Activated CD4-positive, CD25-positive, alpha-beta regulatory T cell treated with anti-CD3 and anti-CD28 coated beads, Interleukin-2, amount 50 U/mL, for 24 hours (primary cell): Measurements from ENCODE around the gene CORO2A.
A peak's percentile ranks its signal among the peaks of the same experiment; 100 is the strongest.

Experiments
- ATAC-seq, 2 donors: fragments of 150-1000 bp; cut with Tn5 transposase; one replicate each; pipeline ENCODE4 v1.10.0; 2021; ENCODE audit warnings: mild to moderate bottlenecking in 1 of 2, moderate library complexity in 1 of 2

Gene CORO2A

GRCh38 chr9:98219364-98219716 lies 26.9 kb upstream of the CORO2A start:
- ATAC-seq: no peak

- no peak for ATAC-seq
These were observed 26.3 kb upstream of the CORO2A start for GRCh38 chr9:98218562-98219363.

GRCh38 chr9:98217255-98217654 lies 24.8 kb upstream of the CORO2A start:
- no peak for ATAC-seq

- ATAC-seq: no peak
These were observed 24.0 kb upstream of the CORO2A start for GRCh38 chr9:98216391-98216790.

GRCh38 chr9:98215821-98216220 lies 23.4 kb upstream of the CORO2A start:
- ATAC-seq: no peak

- ATAC-seq: no peak
These were observed 22.8 kb upstream of the CORO2A start for GRCh38 chr9:98215271-98215670.

GRCh38 chr9:98214811-98215210 lies 22.4 kb upstream of the CORO2A start:
- ATAC-seq: no peak

GRCh38 chr9:98211260-98211659 lies 18.8 kb upstream of the CORO2A start:
- ATAC-seq: no peak

GRCh38 chr9:98210435-98210834 lies 18.0 kb upstream of the CORO2A start:
- ATAC-seq: no peak

- ATAC-seq: no peak
These were observed 17.1 kb upstream of the CORO2A start for GRCh38 chr9:98209530-98209929.

- ATAC-seq: no peak
These were observed 16.2 kb upstream of the CORO2A start for GRCh38 chr9:98208635-98209034.

GRCh38 chr9:98207606-98208005 lies 15.2 kb upstream of the CORO2A start:
- ATAC-seq: no peak

GRCh38 chr9:98206754-98207153 lies 14.3 kb upstream of the CORO2A start:
- ATAC-seq: no peak

- no peak for ATAC-seq
These were observed 12.3 kb upstream of the CORO2A start for GRCh38 chr9:98204692-98205091.

- no peak for ATAC-seq
These were observed 10.7 kb upstream of the CORO2A start for GRCh38 chr9:98203153-98203552.

GRCh38 chr9:98202252-98202651 lies 9.8 kb upstream of the CORO2A start:
- no peak for ATAC-seq

GRCh38 chr9:98201749-98202148 lies 9.3 kb upstream of the CORO2A start:
- no peak for ATAC-seq

GRCh38 chr9:98201102-98201501 lies 8.7 kb upstream of the CORO2A start:
- ATAC-seq: no peak

GRCh38 chr9:98199388-98200033 lies 7.1 kb upstream of the CORO2A start:
- ATAC-seq: no peak

- ATAC-seq: no peak
These were observed 3.2 kb upstream of the CORO2A start for GRCh38 chr9:98195671-98196070.

- ATAC-seq: no peak
These were observed 1.0 kb upstream of the CORO2A start for GRCh38 chr9:98193336-98193944.

GRCh38 chr9:98191671-98192502 lies 550 bp downstream of the CORO2A start:
- ATAC-seq: peak in 1 of 2 donors; percentile 15

GRCh38 chr9:98191181-98191608 lies 1.2 kb downstream of the CORO2A start:
- no peak for ATAC-seq
